Brain microvascular endothelial cell (primary cell): ENCODE measurements around the gene RWDD1.

Experiments
- DNase-seq: peaks from one replicate; pipeline ENCODE4 v3.0.0-alpha.2; 2020
- H3K27ac ChIP-seq: fragments of 250-450 bp; sonication (Bioruptor Pico); 2 replicates; pipeline ENCODE4 v1.5.1; 2020; ENCODE audit warnings: mild to moderate bottlenecking, moderate library complexity
- H3K27me3 ChIP-seq: fragments of 250-450 bp; sonication (Bioruptor Pico); replicated peaks from 2 replicates; pipeline ENCODE4 v1.5.1; 2020; ENCODE audit warnings: mild to moderate bottlenecking
- H3K36me3 ChIP-seq: fragments of 250-450 bp; sonication (Bioruptor Pico); replicated peaks from 2 replicates; pipeline ENCODE4 v1.5.1; 2020; ENCODE audit warnings: mild to moderate bottlenecking
- H3K4me3 ChIP-seq: 2 replicates; pipeline ENCODE4 v1.5.1; 2011; ENCODE audit warnings: low read depth, mild to moderate bottlenecking, control low read depth, low read length, moderate library complexity
- in situ Hi-C: cut with HindIII; loops from 2 replicates; pipeline ENCODE4 v1.10.0; 2017; ENCODE audit warnings: low sequenced_read_pairs, low pct_ligation_motif_present
- TF ChIP-seq, protein P1 (sequence below): IDR thresholded peaks from 2 replicates; pipeline ENCODE4 v1.5.1; 2011; ENCODE audit warnings: low read depth, mild to moderate bottlenecking, moderate library complexity, low read length, control low read depth, inconsistent platforms; ENCODE audit errors: missing control alignments

The RWDD1 gene

DNA sequence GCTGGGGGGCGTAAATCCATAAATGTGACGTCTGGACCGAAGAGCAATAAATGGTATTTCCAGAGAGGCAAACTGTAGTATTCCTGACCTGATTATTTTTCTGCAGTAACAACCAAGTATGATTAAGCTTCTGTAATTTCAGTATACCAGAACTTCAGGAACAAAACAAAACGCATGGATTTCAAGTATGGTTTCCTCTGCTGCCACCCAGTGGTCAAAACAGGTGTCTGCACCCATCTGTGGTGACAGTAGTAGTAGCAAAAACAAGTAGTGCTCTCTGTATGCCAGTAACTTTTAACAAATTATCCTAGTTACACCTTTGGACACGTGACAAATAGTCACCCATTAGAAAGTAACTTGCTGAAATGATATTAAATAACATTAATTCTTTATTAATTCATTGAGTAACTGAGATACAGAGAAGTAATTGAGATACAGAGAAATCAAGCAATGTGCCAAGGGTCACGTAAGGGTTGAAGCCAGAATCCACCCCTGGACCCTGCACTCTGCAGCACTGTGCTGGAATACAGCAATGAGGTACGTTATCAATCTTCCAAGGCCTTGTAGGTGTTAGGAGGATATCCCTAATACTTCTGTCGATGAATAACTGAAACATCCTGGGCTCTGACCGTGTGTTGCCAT, 9.8 kb upstream of the RWDD1 start:
- TF ChIP-seq, protein P1, sequence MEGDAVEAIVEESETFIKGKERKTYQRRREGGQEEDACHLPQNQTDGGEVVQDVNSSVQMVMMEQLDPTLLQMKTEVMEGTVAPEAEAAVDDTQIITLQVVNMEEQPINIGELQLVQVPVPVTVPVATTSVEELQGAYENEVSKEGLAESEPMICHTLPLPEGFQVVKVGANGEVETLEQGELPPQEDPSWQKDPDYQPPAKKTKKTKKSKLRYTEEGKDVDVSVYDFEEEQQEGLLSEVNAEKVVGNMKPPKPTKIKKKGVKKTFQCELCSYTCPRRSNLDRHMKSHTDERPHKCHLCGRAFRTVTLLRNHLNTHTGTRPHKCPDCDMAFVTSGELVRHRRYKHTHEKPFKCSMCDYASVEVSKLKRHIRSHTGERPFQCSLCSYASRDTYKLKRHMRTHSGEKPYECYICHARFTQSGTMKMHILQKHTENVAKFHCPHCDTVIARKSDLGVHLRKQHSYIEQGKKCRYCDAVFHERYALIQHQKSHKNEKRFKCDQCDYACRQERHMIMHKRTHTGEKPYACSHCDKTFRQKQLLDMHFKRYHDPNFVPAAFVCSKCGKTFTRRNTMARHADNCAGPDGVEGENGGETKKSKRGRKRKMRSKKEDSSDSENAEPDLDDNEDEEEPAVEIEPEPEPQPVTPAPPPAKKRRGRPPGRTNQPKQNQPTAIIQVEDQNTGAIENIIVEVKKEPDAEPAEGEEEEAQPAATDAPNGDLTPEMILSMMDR = peak; percentile 90
- in situ Hi-C loops = no loop called here
- no peak overlapping the region for H3K27ac ChIP-seq
- no peak overlapping the region for H3K4me3 ChIP-seq
- no peaks in the 10 kb centered on the region for H3K36me3 ChIP-seq
- no peaks in the 10 kb centered on the region for H3K27me3 ChIP-seq
- peak; percentile 80 for DNase-seq

DNA sequence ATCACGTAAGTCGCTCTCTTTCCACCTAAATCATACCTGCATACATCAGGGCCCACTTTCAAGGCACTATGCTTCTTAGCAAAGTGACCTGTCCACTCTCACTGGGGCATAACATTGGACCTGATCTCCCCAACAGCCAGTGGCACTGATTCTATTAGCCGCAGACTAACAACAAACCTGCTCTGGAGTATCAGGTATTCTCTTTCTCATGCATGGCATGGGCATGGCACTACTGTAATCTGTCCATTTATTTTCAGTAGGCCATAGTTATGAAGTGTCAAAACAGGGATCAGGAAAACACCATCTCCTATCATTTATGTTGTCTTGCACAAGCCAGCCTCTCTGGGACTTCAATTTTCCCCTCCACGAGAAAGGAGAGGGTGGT, 9.3 kb upstream of the RWDD1 start:
- TF ChIP-seq, protein P1 = no peak
- DNase-seq = no peak
- in situ Hi-C loops = no loop called here

DNA sequence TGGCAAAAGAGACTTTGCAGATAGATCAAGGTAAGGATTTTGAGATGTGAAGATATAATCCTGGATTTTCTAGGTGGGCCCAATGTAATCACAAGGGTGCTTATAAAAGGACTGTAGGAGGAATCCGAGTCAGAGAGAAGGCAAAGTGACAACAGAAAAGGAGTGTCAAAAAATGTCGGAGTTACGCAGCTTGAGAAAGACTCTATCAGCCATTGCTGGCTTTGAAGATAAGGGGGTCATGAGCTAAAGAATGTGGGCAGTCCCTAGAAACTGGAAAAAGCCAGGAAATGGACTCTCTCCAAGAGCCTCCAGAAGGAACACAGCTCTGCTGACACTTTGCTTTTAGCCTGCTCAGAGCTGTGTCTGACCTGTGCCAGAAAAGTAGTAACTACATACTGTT, 8.7 kb upstream of the RWDD1 start:
- Histone ChIP-seq H3K27ac (no peak overlapping the region), H3K4me3 (no peak overlapping the region), H3K36me3 (no peaks in the 10 kb centered on the region), H3K27me3 (no peaks in the 10 kb centered on the region)
- in situ Hi-C loops = no loop called here
- TF ChIP-seq, protein P1 = no peak
- no peak for DNase-seq

More for the DNA sequence above, 9.3 kb upstream of the RWDD1 start:
- Histone ChIP-seq H3K27ac (no peak overlapping the region), H3K36me3 (no peaks in the 10 kb centered on the region), H3K4me3 (no peak overlapping the region), H3K27me3 (no peaks in the 10 kb centered on the region)

DNA sequence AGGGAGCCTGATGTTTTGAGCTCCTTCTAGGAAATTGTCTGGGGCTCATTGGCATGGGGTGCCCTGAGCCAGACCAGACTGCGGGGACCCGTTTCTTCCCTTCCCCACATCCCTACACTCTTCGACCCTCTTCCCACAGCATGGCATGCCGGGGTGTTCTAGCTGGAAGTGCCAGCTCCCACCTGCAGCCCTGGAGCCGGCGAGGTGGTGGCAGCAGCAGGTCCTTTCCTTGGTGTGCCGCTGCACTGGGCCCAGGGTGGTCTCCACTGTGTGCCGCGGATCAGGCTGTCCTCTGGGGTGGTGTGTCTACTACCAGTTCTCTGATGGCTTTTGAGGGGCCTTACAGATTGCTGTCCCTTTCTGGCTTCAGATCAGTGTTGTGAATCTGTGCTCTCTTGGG, 7.5 kb upstream of the RWDD1 start:
- in situ Hi-C loops = no loop called here
- TF ChIP-seq, protein P1 = no peak
- no peak overlapping the region for H3K27ac ChIP-seq
- no peaks in the 10 kb centered on the region for H3K27me3 ChIP-seq
- DNase-seq = no peak
- no peak overlapping the region for H3K4me3 ChIP-seq
- no peaks in the 10 kb centered on the region for H3K36me3 ChIP-seq

DNA sequence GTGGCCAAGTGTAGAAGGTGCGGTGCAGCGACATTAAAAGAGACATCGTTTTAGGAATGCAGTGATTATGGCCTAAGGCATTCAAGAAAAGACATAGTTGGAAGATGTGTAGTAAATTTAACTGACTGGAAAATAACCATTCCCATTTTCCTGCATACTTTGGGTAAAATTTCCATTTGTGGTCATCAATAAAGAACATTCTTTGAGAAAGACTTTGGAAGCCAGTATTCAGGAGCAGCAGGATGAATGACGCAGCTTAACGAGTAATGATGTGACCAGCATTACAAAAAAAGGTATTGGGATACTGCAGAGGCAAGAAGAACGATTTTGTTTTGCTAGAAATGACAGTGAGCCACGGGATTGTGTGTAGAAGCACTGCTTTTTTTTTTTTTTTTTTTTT, 7.0 kb upstream of the RWDD1 start:
- Histone ChIP-seq H3K27ac (no peak overlapping the region), H3K4me3 (no peak overlapping the region), H3K36me3 (no peaks in the 10 kb centered on the region), H3K27me3 (no peaks in the 10 kb centered on the region)
- DNase-seq = no peak
- TF ChIP-seq, protein P1 = no peak
- in situ Hi-C loops = no loop called here
